GM12873 (cell line): ENCODE measurements around the gene ATF4.

Experiments
- CTCF ChIP-seq: IDR thresholded peaks from 2 replicates; pipeline ENCODE4 v1.5.1; 2012; ENCODE audit warnings: low read depth, mild to moderate bottlenecking, moderate library complexity, low read length, control low read depth; ENCODE audit not compliant: insufficient read depth; ENCODE audit errors: missing control alignments

The ATF4 gene

GRCh38 chr22:39524089-39524752, 3.9 kb downstream of the ATF4 start:
- TF ChIP-seq CTCF = no peak

GRCh38 chr22:39524753-39525657, 4.6 kb downstream of the ATF4 start:
- TF ChIP-seq CTCF = no peak

- no peak for TF ChIP-seq CTCF
Measured at GRCh38 chr22:39525658-39525975, 5.3 kb downstream of the ATF4 start.

- no peak for TF ChIP-seq CTCF
Measured at GRCh38 chr22:39526736-39527171, 6.4 kb downstream of the ATF4 start.

- no peak for TF ChIP-seq CTCF
Measured at GRCh38 chr22:39527481-39527961, 7.2 kb downstream of the ATF4 start.

GRCh38 chr22:39528080-39528661, 7.8 kb downstream of the ATF4 start:
- TF ChIP-seq CTCF = no peak
